Neural cell (in vitro differentiated cells): ENCODE data around the gene CMYA5.

ENCODE experiments used
- EZH2 ChIP-seq: fragments of 200-600, 300-800 bp; shearing (Covaris generic), sonication (generic); IDR thresholded peaks from 2 replicates; pipeline ENCODE4 v1.6.1; 2014; ENCODE audit warnings: antibody characterized with exemption, low read length, borderline replicate concordance, mild to moderate bottlenecking; ENCODE audit not compliant: insufficient read depth, poor library complexity, severe bottlenecking
- SMC3 ChIP-seq: fragments of 450-650 bp; conservative IDR thresholded peaks from 2 replicates; pipeline ENCODE4 v1.6.1; 2014; ENCODE audit warnings: antibody characterized with exemption, mild to moderate bottlenecking, moderate library complexity; ENCODE audit not compliant: poor library complexity
- TF ChIP-seq, protein P1 (sequence below): fragments of 450-650 bp; IDR thresholded peaks from 2 replicates; pipeline ENCODE4 v1.5.1; 2014; ENCODE audit warnings: antibody characterized with exemption, mild to moderate bottlenecking, moderate library complexity; ENCODE audit not compliant: poor library complexity, severe bottlenecking
- TF ChIP-seq, protein P2 (sequence below): IDR thresholded peaks from 2 replicates; pipeline ENCODE4 v1.6.1; 2012; ENCODE audit warnings: borderline replicate concordance

DNA sequence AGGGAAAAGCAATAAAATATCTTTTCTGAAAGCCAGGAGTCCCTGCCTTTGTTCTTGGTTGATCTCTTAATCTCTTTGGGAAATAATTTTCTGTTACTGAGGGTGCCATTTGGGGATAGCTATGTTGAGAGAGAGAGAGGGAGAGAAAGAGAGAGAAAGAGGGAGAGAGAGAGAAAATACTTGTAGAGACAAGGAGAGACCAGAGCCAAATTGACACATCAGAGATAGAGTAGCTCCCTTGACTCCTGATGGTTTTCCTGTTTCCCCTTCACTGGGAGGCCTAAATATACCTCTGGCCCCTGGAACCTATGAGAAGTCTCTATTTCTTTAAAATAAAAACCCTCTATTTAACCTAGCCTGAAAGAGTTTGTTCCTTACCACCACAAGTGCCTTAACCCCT is 14.9 kb downstream of the CMYA5 start:
- TF ChIP-seq EZH2 (no peak), SMC3 (no peak)
- TF ChIP-seq, protein P1, sequence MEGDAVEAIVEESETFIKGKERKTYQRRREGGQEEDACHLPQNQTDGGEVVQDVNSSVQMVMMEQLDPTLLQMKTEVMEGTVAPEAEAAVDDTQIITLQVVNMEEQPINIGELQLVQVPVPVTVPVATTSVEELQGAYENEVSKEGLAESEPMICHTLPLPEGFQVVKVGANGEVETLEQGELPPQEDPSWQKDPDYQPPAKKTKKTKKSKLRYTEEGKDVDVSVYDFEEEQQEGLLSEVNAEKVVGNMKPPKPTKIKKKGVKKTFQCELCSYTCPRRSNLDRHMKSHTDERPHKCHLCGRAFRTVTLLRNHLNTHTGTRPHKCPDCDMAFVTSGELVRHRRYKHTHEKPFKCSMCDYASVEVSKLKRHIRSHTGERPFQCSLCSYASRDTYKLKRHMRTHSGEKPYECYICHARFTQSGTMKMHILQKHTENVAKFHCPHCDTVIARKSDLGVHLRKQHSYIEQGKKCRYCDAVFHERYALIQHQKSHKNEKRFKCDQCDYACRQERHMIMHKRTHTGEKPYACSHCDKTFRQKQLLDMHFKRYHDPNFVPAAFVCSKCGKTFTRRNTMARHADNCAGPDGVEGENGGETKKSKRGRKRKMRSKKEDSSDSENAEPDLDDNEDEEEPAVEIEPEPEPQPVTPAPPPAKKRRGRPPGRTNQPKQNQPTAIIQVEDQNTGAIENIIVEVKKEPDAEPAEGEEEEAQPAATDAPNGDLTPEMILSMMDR: no peak
- TF ChIP-seq, protein P2, sequence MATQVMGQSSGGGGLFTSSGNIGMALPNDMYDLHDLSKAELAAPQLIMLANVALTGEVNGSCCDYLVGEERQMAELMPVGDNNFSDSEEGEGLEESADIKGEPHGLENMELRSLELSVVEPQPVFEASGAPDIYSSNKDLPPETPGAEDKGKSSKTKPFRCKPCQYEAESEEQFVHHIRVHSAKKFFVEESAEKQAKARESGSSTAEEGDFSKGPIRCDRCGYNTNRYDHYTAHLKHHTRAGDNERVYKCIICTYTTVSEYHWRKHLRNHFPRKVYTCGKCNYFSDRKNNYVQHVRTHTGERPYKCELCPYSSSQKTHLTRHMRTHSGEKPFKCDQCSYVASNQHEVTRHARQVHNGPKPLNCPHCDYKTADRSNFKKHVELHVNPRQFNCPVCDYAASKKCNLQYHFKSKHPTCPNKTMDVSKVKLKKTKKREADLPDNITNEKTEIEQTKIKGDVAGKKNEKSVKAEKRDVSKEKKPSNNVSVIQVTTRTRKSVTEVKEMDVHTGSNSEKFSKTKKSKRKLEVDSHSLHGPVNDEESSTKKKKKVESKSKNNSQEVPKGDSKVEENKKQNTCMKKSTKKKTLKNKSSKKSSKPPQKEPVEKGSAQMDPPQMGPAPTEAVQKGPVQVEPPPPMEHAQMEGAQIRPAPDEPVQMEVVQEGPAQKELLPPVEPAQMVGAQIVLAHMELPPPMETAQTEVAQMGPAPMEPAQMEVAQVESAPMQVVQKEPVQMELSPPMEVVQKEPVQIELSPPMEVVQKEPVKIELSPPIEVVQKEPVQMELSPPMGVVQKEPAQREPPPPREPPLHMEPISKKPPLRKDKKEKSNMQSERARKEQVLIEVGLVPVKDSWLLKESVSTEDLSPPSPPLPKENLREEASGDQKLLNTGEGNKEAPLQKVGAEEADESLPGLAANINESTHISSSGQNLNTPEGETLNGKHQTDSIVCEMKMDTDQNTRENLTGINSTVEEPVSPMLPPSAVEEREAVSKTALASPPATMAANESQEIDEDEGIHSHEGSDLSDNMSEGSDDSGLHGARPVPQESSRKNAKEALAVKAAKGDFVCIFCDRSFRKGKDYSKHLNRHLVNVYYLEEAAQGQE: no peak
